ENCODE data around the gene TRMT13.

TRMT13 gene

GRCh38 chr1:100101564-100101963 lies 31.4 kb upstream of the TRMT13 start:
- Mint-ChIP-seq H3K9me3 (no peaks in the 10 kb centered on the region), H3K4me3 (no peak overlapping the region), H3K36me3 (ENCODE audit: low read depth) (peaks cover 33% of the 10 kb centered on the region), H3K27ac (no peak overlapping the region), H3K27me3 (ENCODE audit: low read depth) (no peaks in the 10 kb centered on the region), H3K4me1 (no peaks in the 10 kb centered on the region)
- TF ChIP-seq, protein P1, sequence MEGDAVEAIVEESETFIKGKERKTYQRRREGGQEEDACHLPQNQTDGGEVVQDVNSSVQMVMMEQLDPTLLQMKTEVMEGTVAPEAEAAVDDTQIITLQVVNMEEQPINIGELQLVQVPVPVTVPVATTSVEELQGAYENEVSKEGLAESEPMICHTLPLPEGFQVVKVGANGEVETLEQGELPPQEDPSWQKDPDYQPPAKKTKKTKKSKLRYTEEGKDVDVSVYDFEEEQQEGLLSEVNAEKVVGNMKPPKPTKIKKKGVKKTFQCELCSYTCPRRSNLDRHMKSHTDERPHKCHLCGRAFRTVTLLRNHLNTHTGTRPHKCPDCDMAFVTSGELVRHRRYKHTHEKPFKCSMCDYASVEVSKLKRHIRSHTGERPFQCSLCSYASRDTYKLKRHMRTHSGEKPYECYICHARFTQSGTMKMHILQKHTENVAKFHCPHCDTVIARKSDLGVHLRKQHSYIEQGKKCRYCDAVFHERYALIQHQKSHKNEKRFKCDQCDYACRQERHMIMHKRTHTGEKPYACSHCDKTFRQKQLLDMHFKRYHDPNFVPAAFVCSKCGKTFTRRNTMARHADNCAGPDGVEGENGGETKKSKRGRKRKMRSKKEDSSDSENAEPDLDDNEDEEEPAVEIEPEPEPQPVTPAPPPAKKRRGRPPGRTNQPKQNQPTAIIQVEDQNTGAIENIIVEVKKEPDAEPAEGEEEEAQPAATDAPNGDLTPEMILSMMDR (IDR thresholded peaks at IDR 0.05; ENCODE audit: unreplicated experiment in 3 of 3), result no peak

DNA sequence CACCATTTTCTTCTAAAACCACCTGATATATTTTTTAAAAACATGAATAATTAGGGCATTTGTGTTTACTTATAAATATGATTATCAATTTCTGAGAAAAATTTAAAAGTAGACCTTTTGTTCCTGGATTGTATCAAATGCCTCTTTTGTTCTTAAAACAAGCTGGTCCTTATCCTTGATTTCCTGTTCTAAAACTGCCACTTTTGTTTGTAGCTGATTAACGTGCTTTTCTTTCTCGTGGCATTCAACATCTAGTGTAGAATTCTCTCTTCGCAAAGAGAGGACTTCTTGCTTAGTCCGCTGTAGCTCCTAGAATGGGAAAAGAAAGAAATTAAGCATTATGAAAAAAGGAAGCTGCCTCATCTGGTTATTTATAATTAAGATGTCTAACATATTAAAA lies 25.3 kb upstream of the TRMT13 start:
- Mint-ChIP-seq H3K4me3 (no peak overlapping the region), H3K9me3 (no peaks in the 10 kb centered on the region), H3K27me3 (ENCODE audit: low read depth) (no peaks in the 10 kb centered on the region), H3K4me1 (no peaks in the 10 kb centered on the region), H3K36me3 (ENCODE audit: low read depth) (peaks cover 18% of the 10 kb centered on the region), H3K27ac (no peak overlapping the region)
- TF ChIP-seq, protein P1 (IDR thresholded peaks at IDR 0.05; ENCODE audit: unreplicated experiment in 3 of 3), result no peak

DNA sequence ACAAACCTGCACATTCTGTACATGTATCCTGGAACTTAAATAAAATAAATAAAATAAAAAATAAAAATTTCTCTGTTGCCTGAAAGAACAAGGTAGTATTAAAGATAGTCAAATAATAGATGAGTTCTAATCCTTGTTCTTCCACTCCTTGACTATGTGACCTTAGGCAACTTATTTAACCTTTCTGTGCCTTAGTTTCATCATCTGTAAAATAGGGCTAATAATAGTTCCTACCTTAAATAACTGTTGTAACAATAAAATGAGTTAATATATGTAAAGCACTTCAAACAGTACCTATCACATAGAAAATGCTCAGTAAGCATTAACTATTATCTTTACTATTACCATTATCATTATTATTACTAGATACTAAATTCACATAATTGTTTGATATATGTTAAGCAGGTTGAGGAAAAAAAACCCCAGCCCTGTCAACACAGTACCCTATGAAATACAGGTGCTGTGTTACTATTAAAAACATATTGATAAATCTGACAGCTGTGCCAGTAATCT lies 23.4 kb upstream of the TRMT13 start:
- no peaks in the 10 kb centered on the region for H3K27me3 Mint-ChIP-seq (ENCODE audit: low read depth)
- H3K27ac Mint-ChIP-seq, result no peak overlapping the region
- H3K36me3 Mint-ChIP-seq (ENCODE audit: low read depth), result peaks cover 22% of the 10 kb centered on the region
- H3K9me3 Mint-ChIP-seq, result no peaks in the 10 kb centered on the region
- TF ChIP-seq, protein P1 (IDR thresholded peaks at IDR 0.05; ENCODE audit: unreplicated experiment in 3 of 3), result no peak
- H3K4me1 Mint-ChIP-seq, result no peaks in the 10 kb centered on the region
- H3K4me3 Mint-ChIP-seq, result no peak overlapping the region

GRCh38 chr1:100115524-100115923 lies 17.4 kb upstream of the TRMT13 start:
- Mint-ChIP-seq H3K4me1 (no peaks in the 10 kb centered on the region), H3K27ac (no peak overlapping the region), H3K9me3 (no peaks in the 10 kb centered on the region), H3K27me3 (ENCODE audit: low read depth) (no peaks in the 10 kb centered on the region), H3K36me3 (ENCODE audit: low read depth) (peaks cover 20% of the 10 kb centered on the region), H3K4me3 (no peak overlapping the region)
- TF ChIP-seq, protein P1 (IDR thresholded peaks at IDR 0.05; ENCODE audit: unreplicated experiment in 3 of 3), result no peak

DNA sequence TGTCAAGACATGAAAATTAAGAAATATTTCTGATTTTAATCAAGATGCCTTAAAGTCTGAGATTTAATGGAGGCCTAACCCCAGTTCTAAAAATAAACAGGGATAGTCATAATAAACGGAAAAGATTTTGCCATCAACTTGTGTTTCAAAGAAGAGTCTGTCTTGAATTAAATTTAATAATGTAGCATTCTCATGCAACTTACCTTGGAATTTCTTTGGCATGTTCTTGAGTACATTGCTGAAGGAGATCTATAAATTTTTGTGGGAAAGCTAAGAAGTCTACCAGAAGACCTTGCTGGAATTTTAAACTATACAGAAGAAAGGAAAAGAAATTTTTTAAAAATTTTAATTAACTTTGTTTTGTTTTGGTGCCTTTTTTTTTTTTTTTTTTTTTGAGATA lies 10.8 kb upstream of the TRMT13 start:
- TF ChIP-seq, protein P1 (IDR thresholded peaks at IDR 0.05; ENCODE audit: unreplicated experiment in 3 of 3), result no peak
- H3K36me3 Mint-ChIP-seq (ENCODE audit: low read depth), result peaks cover 8% of the 10 kb centered on the region
- no peaks in the 10 kb centered on the region for H3K27me3 Mint-ChIP-seq (ENCODE audit: low read depth)
- H3K9me3 Mint-ChIP-seq, result no peaks in the 10 kb centered on the region
- H3K4me1 Mint-ChIP-seq, result peaks cover 4% of the 10 kb centered on the region
- H3K4me3 Mint-ChIP-seq, result no peak overlapping the region
- H3K27ac Mint-ChIP-seq, result no peak overlapping the region

DNA sequence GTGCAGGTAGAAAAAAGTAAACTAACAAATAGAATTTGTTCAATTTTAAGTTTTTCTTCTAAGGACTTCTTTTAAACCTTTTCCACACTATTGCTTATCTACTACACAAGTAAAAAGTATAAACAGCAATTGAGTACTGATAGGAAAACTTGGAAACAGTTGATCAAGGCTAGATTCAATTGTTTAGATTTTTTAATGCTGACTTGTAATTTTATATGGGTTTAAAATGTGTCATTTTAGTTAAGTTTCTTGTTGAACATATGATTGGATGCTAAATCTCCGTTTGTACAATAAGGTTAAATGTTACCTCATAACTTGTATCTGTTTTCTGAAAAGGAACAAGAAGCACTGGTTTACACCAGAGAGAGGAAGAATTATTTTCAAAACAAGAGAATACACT lies 5.7 kb upstream of the TRMT13 start:
- Mint-ChIP-seq H3K27ac (no peak overlapping the region), H3K27me3 (ENCODE audit: low read depth) (no peaks in the 10 kb centered on the region), H3K4me3 (no peak overlapping the region), H3K36me3 (ENCODE audit: low read depth) (no peaks in the 10 kb centered on the region), H3K9me3 (no peaks in the 10 kb centered on the region), H3K4me1 (peaks cover 12% of the 10 kb centered on the region)
- TF ChIP-seq, protein P1 (IDR thresholded peaks at IDR 0.05; ENCODE audit: unreplicated experiment in 3 of 3), result no peak

All from nephron (organoid).